Naive thymus-derived CD8-positive, alpha-beta T cell (primary cell): ENCODE measurements around the gene C4A. TPM values are rescaled to one million over a fixed set of nuclear protein-coding genes. Genes with fewer than 3 reads are reported as not detected.
"Not testable (repeated sequence)": the region's sequence is repeated elsewhere in the genome, so short reads cannot be mapped to it uniquely, and the experiment has no call there.

Experiments
- ATAC-seq, 2 donors: fragments of 150-1000 bp; cut with Tn5 transposase in 1 of 2; sonication (Bioruptor Pico), chemical (Tn5 transposase) in 1 of 2; 1 replicate in 1 of 2; 2 replicates in 1 of 2; pipeline ENCODE4 v1.10.0; 2021; ENCODE audit warnings: mild to moderate bottlenecking in 2 of 2, moderate library complexity in 2 of 2
- POLR2A ChIA-PET: fragments of 350-600 bp; sonication (Branson Sonifier 250); formaldehyde crosslinking; loops from one replicate; lab custom pipeline; 2021; ENCODE audit warnings: antibody characterized with exemption; lab: Charles Lee
- DNase-seq, 10 donors: peaks; one replicate each; pipeline versions ENCODE4 v3.0.0 to v3.0.0-alpha.2; 2020 to 2022
- H3K27ac Mint-ChIP-seq, 10 donors: one replicate each; pipeline ENCODE4 v1.8.0; 2020 to 2022; ENCODE audit warnings: mild to moderate bottlenecking in 10 of 10, mixed read lengths in 10 of 10, moderate library complexity in 4 of 10, inconsistent platforms in 1 of 10
- H3K27me3 Mint-ChIP-seq, 5 donors: one replicate each; pipeline ENCODE4 v1.8.0; 2021 to 2022; ENCODE audit warnings: mixed read lengths in 5 of 5
- H3K36me3 Mint-ChIP-seq, 3 donors: one replicate each; pipeline ENCODE4 v1.8.0; 2020 to 2022; ENCODE audit warnings: mixed read lengths in 3 of 3, mild to moderate bottlenecking in 2 of 3, inconsistent platforms in 1 of 3
- H3K4me1 Mint-ChIP-seq, 4 donors: one replicate each; pipeline ENCODE4 v1.8.0; 2021 to 2022; ENCODE audit warnings: mixed read lengths in 4 of 4
- H3K4me3 Mint-ChIP-seq, 10 donors: one replicate each; pipeline ENCODE4 v1.8.0; 2020 to 2022; ENCODE audit warnings: mild to moderate bottlenecking in 10 of 10, mixed read lengths in 10 of 10, moderate library complexity in 6 of 10, inconsistent platforms in 1 of 10
- H3K9me3 Mint-ChIP-seq, 9 donors: one replicate each; pipeline ENCODE4 v1.8.0; 2020 to 2022; ENCODE audit warnings: mixed read lengths in 9 of 9, mild to moderate bottlenecking in 3 of 9, inconsistent platforms in 1 of 9, moderate library complexity in 1 of 9
- microRNA-seq: library from miRNA; unstranded; fragments of <30 nt; microRNA quantifications from one replicate; pipeline ENCODE4 v1.2.0, GENCODE V29; 2022; ENCODE audit warnings: borderline microRNAs expressed
- polyA plus RNA-seq, 3 donors: library from polyadenylated mRNA; unstranded; fragments of 300-500 nt; fragmentation: Illumina TruSeq; gene quantifications; one replicate each; pipeline ENCODE4 v1.2.3, GENCODE V29; 2021
- total RNA-seq, 8 experiments: library from RNA in 2 of 8; stranded (reverse) in 2 of 8; gene quantifications; one replicate each; pipeline ENCODE4 v1.2.3 and lab custom pipeline; 2021 to 2026

Gene C4A
- total and polyA plus RNA-seq, 5 experiments from 2014 or later = 0.81 to 6.0 (median 5.9) TPM; not detected in 2

GRCh38 chr6:32049736-32050135, 67.9 kb downstream of the C4A start:
- H3K4me3 Mint-ChIP-seq, ATAC-seq, POLR2A ChIA-PET, DNase-seq, H3K27me3 Mint-ChIP-seq, H3K9me3 Mint-ChIP-seq, H3K27ac Mint-ChIP-seq, H3K36me3 Mint-ChIP-seq: not testable (repeated sequence)
- peaks cover 0 to 10% (median 6%) of the 10 kb centered on the region in 4 donors for H3K4me1 Mint-ChIP-seq

- ATAC-seq (no peak), DNase-seq (no peak)
- Mint-ChIP-seq H3K4me1 (peaks cover 0 to 10% (median 6%) of the 10 kb centered on the region in 4 donors), H3K36me3 (no peaks in the 10 kb centered on the region), H3K27ac (peak overlapping the region in 1 of 10 donors; percentile 83), H3K9me3 (no peaks in the 10 kb centered on the region), H3K27me3 (no peaks in the 10 kb centered on the region), H3K4me3 (no peak overlapping the region)
- POLR2A ChIA-PET = no interaction called here
These were observed 68.7 kb downstream of the C4A start for GRCh38 chr6:32050562-32050961.

Small RNA genes lying within 50 kb of the gene (microRNA-seq; reads per million reads assigned to microRNA genes)
- gene MIR1236 = not detected

Other genes with a start within 250 kb of the C4A start
Only the 30 nearest of the 32 such genes appear.
- 1 to 10 TPM; 1.6 to 2.1 TPM for gene SAPCD1, start 219.4 kb upstream of the C4A start, total RNA-seq
- gene SAPCD1, start 219.4 kb upstream of the C4A start, polyA plus RNA-seq = not detected
- gene VWA7, start 204.7 kb upstream of the C4A start, total RNA-seq = under 1 TPM; 0.47 to 0.52 TPM
- under 1 TPM in 1 of 3 donors, not detected in 2; 0.34 TPM for gene VWA7, start 204.7 kb upstream of the C4A start, polyA plus RNA-seq
- 10 to 100 TPM; 37.6 to 40.3 TPM for gene VARS1, start 186.3 kb upstream of the C4A start, total RNA-seq
- 10 to 100 TPM; 27.5 to 37.8 (median 30.3) TPM for gene VARS1, start 186.3 kb upstream of the C4A start, polyA plus RNA-seq
- gene LSM2, start 175.1 kb upstream of the C4A start, total RNA-seq = 10 to 100 TPM; 28.9 to 31.9 TPM
- 10 to 100 TPM; 67.1 to 80.3 (median 77.9) TPM for gene LSM2, start 175.1 kb upstream of the C4A start, polyA plus RNA-seq
- gene HSPA1L, start 166.8 kb upstream of the C4A start, total RNA-seq = 1 to 10 TPM; 3.5 to 4.0 TPM
- 1 to 10 TPM in 2 of 3 donors, under 1 TPM in 1; 0.56 to 1.6 (median 1.6) TPM for gene HSPA1L, start 166.8 kb upstream of the C4A start, polyA plus RNA-seq
- 10 to 100 TPM; 54.8 to 56.9 TPM for gene HSPA1A, start 166.5 kb upstream of the C4A start, total RNA-seq
- 10 to 100 TPM in 2 of 3 donors, 1 to 10 TPM in 1; 6.9 to 17.3 (median 11.4) TPM for gene HSPA1A, start 166.5 kb upstream of the C4A start, polyA plus RNA-seq
- 10 to 100 TPM; 39.6 to 42.2 TPM for gene HSPA1B, start 154.3 kb upstream of the C4A start, total RNA-seq
- 1 to 10 TPM in 2 of 3 donors, under 1 TPM in 1; 0.28 to 1.3 (median 1.2) TPM for gene HSPA1B, start 154.3 kb upstream of the C4A start, polyA plus RNA-seq
- 10 to 100 TPM; 15.0 to 15.8 TPM for gene NEU1, start 119.2 kb upstream of the C4A start, total RNA-seq
- 10 to 100 TPM; 10.9 to 17.9 (median 16.2) TPM for gene NEU1, start 119.2 kb upstream of the C4A start, polyA plus RNA-seq
- gene SLC44A4, start 103.1 kb upstream of the C4A start, total RNA-seq = not detected
- not detected for gene SLC44A4, start 103.1 kb upstream of the C4A start, polyA plus RNA-seq
- 10 to 100 TPM; 77.1 to 81.8 TPM for gene EHMT2, start 84.4 kb upstream of the C4A start, total RNA-seq
- 10 to 100 TPM; 37.3 to 57.9 (median 43.0) TPM for gene EHMT2, start 84.4 kb upstream of the C4A start, polyA plus RNA-seq
- gene ZBTB12, start 80.0 kb upstream of the C4A start, total RNA-seq = 1 to 10 TPM; 3.1 to 3.7 TPM
- not detected for gene ZBTB12, start 80.0 kb upstream of the C4A start, polyA plus RNA-seq
- gene C2, start 54.3 kb upstream of the C4A start, total RNA-seq = 1 to 10 TPM; 3.8 to 4.3 TPM
- not detected for gene C2, start 54.3 kb upstream of the C4A start, polyA plus RNA-seq
- 1 to 10 TPM; 1.0 to 1.4 TPM for gene CFB, start 36.0 kb upstream of the C4A start, total RNA-seq
- under 1 TPM in 2 of 3 donors, not detected in 1; 0.22 to 0.61 TPM for gene CFB, start 36.0 kb upstream of the C4A start, polyA plus RNA-seq
- 10 to 100 TPM; 41.7 to 45.1 TPM for gene NELFE, start 23.1 kb upstream of the C4A start, total RNA-seq
- 10 to 100 TPM; 55.9 to 68.6 (median 66.4) TPM for gene NELFE, start 23.1 kb upstream of the C4A start, polyA plus RNA-seq
- 100 to 1,000 TPM; 130 to 141 TPM for gene SKIC2, start 22.9 kb upstream of the C4A start, total RNA-seq
- 10 to 100 TPM; 18.1 to 19.9 (median 19.4) TPM for gene SKIC2, start 22.9 kb upstream of the C4A start, polyA plus RNA-seq
- gene DXO, start 9.9 kb upstream of the C4A start, total RNA-seq = 10 to 100 TPM; 36.4 to 41.0 TPM
- gene DXO, start 9.9 kb upstream of the C4A start, polyA plus RNA-seq = 10 to 100 TPM; 12.5 to 16.4 (median 14.5) TPM
- 1 to 10 TPM; 7.7 to 8.7 TPM for gene C4B, start 32.7 kb downstream of the C4A start, total RNA-seq
- gene C4B, start 32.7 kb downstream of the C4A start, polyA plus RNA-seq = under 1 TPM in 1 of 3 donors, not detected in 2; 0.31 TPM
- gene CYP21A2, start 56.4 kb downstream of the C4A start, total RNA-seq = 1 to 10 TPM; 1.2 to 1.8 TPM
- not detected for gene CYP21A2, start 56.4 kb downstream of the C4A start, polyA plus RNA-seq
- 10 to 100 TPM; 14.5 to 17.8 TPM for gene TNXB, start 127.3 kb downstream of the C4A start, total RNA-seq
- gene TNXB, start 127.3 kb downstream of the C4A start, polyA plus RNA-seq = under 1 TPM in 1 of 3 donors, not detected in 2; 0.13 TPM
- gene ATF6B, start 146.2 kb downstream of the C4A start, total RNA-seq = 100 to 1,000 TPM; 140 to 141 TPM
- 10 to 100 TPM; 17.5 to 25.7 (median 21.4) TPM for gene ATF6B, start 146.2 kb downstream of the C4A start, polyA plus RNA-seq
- 1 to 10 TPM; 1.8 to 2.1 TPM for gene FKBPL, start 148.2 kb downstream of the C4A start, total RNA-seq
- gene FKBPL, start 148.2 kb downstream of the C4A start, polyA plus RNA-seq = 1 to 10 TPM in 1 of 3 donors, under 1 TPM in 2; 0.37 to 2.5 (median 0.51) TPM
- gene PRRT1, start 169.9 kb downstream of the C4A start, total RNA-seq = 1 to 10 TPM; 5.5 to 5.6 TPM
- gene PRRT1, start 169.9 kb downstream of the C4A start, polyA plus RNA-seq = 1 to 10 TPM; 1.2 to 3.6 (median 2.8) TPM
- 10 to 100 TPM; 22.6 to 23.1 TPM for gene PPT2, start 172.1 kb downstream of the C4A start, total RNA-seq
- gene PPT2, start 172.1 kb downstream of the C4A start, polyA plus RNA-seq = 10 to 100 TPM; 17.3 to 20.6 (median 18.3) TPM
- gene EGFL8, start 182.5 kb downstream of the C4A start, total RNA-seq = 10 to 100 TPM; 29.3 to 30.1 TPM
- gene EGFL8, start 182.5 kb downstream of the C4A start, polyA plus RNA-seq = under 1 TPM in 1 of 3 donors, not detected in 2; 0.61 TPM
- 10 to 100 TPM; 27.5 to 28.6 TPM for gene AGPAT1, start 194.0 kb downstream of the C4A start, total RNA-seq
- 10 to 100 TPM; 16.3 to 19.5 (median 19.1) TPM for gene AGPAT1, start 194.0 kb downstream of the C4A start, polyA plus RNA-seq
- gene RNF5, start 196.3 kb downstream of the C4A start, total RNA-seq = 10 to 100 TPM; 38.6 to 40.0 TPM
- gene RNF5, start 196.3 kb downstream of the C4A start, polyA plus RNA-seq = 100 to 1,000 TPM; 102 to 117 (median 102) TPM
- gene AGER, start 202.2 kb downstream of the C4A start, total RNA-seq = 10 to 100 TPM; 56.0 to 60.3 TPM
- 1 to 10 TPM in 1 of 3 donors, under 1 TPM in 2; 0.09 to 1.9 (median 0.25) TPM for gene AGER, start 202.2 kb downstream of the C4A start, polyA plus RNA-seq
- gene PBX2, start 208.1 kb downstream of the C4A start, total RNA-seq = 100 to 1,000 TPM; 173 to 174 TPM
- gene PBX2, start 208.1 kb downstream of the C4A start, polyA plus RNA-seq = 1 to 10 TPM; 1.6 to 2.2 (median 2.0) TPM
- 100 to 1,000 TPM; 274 to 276 TPM for gene GPSM3, start 210.6 kb downstream of the C4A start, total RNA-seq
- 100 to 1,000 TPM; 106 to 144 (median 138) TPM for gene GPSM3, start 210.6 kb downstream of the C4A start, polyA plus RNA-seq
- gene NOTCH4, start 242.0 kb downstream of the C4A start, total RNA-seq = 1 to 10 TPM; 1.2 to 1.8 TPM
- under 1 TPM; 0.22 to 0.48 (median 0.28) TPM for gene NOTCH4, start 242.0 kb downstream of the C4A start, polyA plus RNA-seq